NCI-H2196 treated with DMSO at 0.1 percent for 48 hours (cell line): Measurements from ENCODE around the gene TXNDC2.
"Not testable (repeated sequence)": the region's sequence is repeated elsewhere in the genome, so short reads cannot be mapped to it uniquely, and the experiment has no call there.

Experiments
- DNase-seq: peaks from one replicate; lab custom pipeline; 2025; ENCODE audit not compliant: unreplicated experiment; lab: John Stamatoyannopoulos, UW

The TXNDC2 gene

DNA sequence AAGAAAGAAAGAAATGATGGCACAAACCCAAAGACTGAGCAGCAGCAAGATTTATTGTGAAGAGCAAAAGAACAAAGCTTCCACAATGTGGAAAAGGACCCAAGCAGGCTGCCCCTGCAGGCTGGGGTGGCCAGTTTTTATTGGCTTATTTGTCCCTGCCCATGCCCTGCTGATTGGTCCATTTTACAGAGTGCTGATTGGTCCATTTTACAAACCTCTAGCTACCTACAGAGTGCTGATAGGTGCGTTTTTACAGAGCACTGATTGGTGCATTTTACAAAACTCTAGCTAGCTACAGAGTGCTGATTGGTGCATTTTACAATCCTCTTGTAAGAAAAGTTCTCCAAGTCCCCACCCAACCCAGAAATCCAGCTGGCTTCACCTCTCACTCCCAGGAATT, 26.5 kb downstream of the TXNDC2 start:
- not testable (repeated sequence) for DNase-seq

DNA sequence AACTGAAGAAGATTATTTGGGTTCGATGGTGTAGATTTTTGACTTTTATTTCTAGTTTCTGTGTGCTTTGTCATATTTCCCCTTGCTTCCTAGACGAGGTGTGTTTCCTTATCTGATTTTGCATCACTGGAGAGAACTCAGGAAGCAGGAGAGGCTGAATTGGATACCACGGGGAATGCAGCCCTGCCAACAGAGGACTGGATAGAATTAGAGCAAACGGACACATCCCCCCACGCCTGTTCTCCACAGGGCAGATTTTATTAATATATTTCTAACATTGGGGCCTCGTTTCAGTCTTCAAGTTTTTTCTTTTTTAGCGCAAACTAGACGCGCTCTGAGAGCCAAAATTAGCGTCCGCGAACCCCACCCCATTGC, 27.4 kb downstream of the TXNDC2 start:
- DNase-seq: no peak

DNA sequence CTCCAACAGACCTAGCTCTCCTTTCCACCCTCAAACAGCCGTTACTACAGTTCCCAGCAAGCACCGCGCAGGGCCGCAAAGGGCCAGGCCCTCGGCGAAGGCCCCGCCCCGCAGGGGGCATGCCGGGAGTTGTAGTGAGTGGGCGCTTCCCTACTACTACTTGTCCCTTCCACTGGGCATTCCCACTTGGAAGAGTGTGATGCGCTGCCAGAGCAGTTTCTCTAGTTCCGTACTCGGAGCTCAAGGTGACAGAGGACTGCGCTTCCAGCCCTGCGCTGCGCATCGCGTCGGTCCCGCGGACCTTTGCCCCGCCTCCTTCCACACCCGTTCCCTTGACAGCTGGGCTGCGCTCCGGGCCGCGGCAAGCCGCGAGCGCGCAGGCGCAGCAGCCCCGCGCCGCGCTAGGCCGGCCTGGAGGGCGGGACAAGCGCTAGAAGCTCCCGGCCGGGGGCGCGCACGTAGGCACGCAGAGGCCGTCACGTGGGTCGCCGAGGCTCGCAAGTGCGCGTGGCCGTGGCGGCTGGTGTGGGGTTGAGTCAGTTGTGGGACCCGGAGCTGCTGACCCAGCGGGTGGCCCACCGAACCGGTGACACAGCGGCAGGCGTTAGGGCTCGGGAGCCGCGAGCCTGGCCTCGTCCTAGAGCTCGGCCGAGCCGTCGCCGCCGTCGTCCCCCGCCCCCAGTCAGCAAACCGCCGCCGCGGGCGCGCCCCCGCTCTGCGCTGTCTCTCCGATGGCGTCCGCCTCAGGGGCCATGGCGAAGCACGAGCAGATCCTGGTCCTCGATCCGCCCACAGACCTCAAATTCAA, 28.0 kb downstream of the TXNDC2 start, which contains the start of gene VAPA:
Gene VAPA (plus strand): TSS at position 491 of the 808 bp plus-strand sequence. CDS start 241 bp downstream, at position 732.
- peak; percentile 99 for DNase-seq

- DNase-seq: no peak
Observed at GRCh38 chr18:9914334-9914583, 28.5 kb downstream of the TXNDC2 start.

DNA sequence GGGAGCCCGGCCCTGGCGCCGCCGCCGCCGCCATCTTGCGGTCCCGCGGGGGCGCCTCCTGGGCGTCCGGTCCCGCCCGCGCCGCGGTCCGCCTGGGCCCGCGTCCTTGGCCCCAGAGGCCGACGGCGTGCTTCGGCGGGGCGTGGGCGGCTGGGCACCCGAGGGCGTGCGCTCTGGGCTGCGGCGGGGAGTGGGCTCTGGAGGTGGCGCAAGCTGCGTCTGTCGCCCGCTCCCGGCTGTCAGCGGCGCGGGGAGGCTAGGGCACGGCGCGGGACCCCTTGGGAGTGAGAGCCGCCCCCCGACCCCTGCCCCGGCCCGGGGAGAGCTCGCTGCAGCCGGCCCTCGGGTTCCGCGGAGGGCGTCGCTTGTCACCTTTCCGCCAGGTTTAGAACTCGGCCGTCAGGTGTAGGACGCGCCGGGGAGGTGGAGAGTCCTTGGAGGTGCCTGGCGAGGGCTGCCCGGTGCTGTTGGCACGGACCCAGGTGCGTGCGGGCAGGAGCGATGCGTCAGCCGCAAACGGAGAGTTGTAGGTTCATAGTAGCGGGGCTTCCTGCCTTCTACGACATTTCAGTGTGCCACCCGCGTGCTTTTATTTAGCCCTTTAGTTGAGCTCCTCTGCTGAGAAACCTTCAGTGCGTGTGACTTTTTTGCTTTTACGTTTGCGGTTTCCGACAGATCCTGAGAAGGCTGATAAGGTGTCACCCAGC, 29.0 kb downstream of the TXNDC2 start:
- peak; percentile 34 for DNase-seq

DNA sequence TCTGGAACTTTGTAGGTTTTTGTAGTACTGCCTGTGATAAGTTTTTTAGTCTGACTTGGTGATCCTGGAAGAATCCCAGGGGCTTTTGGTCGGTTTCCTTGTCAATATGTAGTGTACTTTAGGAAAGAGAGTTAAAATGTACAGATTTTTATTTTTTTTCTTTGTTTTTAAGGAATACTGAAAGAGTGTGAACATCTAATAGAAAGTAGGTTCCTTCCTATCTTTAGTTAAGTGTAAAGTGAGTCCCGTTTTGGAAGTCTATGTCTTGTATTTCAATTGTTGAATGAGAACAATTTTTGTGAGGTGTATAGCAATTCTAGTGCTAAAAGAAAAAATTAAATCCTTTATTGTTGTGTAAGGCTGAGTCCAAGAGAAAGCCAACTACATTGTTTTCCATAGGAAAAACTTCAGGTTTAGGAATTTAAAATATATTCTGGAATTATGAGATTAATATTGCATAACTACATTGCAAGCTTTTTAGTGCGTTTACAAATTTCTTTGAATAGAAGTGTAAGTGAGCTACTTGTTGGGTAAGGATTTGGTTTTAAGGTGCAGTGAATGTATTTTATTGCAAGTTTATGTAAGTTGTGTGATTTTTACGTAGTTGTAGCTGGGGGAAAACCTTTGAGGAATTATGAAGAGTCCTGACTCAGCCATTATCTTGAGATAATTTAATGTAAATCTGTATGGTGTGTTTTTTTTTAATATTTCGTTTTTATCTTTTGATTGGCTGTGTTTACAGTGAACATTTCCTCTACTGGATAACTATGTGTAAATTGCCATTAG, 29.7 kb downstream of the TXNDC2 start:
- no peak for DNase-seq

DNA sequence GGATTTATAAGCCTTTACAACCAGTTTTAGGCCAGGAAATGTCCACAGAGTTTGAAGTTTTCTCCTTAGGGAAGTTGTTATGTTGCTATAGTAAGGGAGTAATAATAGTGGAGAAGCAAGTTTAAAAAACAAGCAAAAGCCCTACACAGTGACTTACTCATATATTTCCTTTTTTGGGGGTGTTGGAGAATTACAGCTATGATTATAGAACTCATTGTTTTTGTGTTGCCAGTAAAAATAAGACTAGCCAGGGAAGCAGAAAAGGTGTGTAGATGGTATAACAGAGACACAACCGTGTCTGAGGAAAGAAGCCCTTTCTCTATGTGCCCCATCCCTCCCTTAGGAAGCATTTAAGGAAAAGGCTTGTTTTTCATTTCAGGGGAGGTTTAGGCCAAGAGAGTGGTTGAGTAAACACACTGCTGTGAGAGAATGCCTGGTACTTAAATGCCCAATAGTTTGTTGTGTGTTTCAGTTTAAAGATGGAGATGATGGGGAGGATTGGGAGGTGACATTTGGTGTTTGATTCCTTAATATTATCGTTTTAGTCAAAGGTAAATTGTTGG, 30.4 kb downstream of the TXNDC2 start:
- DNase-seq: no peak

DNA sequence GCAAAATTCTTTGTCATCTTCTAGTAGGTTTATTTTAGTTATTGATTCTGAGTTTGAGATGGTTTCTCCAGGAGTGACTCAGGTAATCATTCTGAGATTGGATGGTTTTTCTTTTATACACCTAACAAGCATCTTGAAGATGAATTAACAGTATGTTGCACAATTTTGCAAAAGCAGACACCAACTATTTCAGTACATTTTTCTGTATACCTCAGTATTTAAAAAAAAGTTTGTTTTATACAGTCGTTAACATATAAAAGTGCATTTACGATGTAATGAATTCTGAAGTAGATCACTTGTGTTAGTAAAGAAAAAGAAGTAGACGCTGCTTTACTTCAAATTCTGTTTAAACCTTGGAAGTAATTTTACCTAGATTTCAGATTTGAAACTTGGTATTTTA, 31.0 kb downstream of the TXNDC2 start:
- no peak for DNase-seq

DNA sequence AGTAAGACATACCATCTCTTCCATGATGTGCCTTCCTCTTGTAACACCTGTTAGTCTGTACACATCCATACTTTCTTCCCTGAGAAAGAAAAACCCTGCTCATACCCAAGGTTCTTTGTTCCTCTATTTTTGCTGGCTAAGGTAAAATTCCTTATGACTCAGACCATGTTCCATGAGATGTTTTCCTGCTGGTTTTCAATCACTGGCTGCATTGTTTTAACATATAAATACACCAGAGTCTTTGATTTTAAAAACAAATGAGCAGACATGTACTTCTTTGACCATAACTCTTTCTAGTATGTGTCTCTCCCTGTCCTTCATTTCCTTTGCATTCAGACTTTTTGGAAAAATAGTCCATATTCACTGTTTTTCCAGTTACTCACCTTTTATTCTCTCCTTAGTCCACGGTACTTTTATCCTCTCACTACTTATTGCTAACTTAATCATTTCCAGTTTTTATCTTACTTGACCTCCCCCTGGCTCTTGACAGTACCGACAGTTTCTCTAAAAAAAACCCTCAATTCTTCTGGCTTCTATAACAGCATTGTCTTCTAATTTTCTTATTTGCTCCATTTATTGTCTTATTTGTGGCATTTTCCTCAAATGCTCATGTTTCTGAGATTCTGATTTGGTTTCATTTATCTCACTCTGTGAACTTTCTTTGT, 32.4 kb downstream of the TXNDC2 start:
- no peak for DNase-seq

DNA sequence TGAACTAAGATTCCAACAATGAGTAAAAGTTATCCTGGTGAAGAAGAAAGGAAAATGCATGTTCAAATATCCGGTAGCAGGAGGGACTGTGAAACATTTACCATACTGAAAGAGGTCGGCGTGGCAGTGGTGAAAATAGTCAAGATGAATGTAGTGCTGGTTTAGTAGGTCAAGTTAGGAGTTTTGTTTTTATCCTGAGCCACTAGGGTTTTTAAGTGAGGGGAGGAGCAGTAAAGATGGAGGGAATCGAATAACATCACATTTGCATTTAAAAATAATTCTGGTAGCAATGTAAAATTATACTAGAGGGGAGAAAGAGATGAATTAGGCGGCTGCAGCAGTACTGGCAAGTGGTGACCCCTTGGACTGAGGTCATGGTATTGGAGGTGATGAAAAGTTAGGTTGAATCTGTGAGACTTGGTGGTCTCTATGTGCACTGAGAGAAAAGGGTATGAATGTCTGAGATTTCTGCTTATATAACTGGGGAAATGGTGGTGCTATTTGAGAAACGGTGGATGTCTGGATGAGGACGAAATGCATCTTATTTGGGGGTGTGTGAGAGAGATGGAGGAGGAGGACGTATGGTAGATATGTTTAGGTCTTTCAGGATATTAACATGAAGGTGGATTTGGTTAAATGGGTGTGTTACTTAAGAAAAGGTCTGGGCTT, 33.9 kb downstream of the TXNDC2 start:
- DNase-seq: no peak

GRCh38 chr18:9922592-9923311, 37.0 kb downstream of the TXNDC2 start:
- DNase-seq: no peak

GRCh38 chr18:9924371-9924943, 38.7 kb downstream of the TXNDC2 start:
- no peak for DNase-seq

- DNase-seq: no peak
Observed at GRCh38 chr18:9925369-9925768, 39.6 kb downstream of the TXNDC2 start.

GRCh38 chr18:9925795-9926194, 40.0 kb downstream of the TXNDC2 start:
- DNase-seq: no peak

- no peak for DNase-seq
Observed at GRCh38 chr18:9926223-9926894, 40.6 kb downstream of the TXNDC2 start.

DNA sequence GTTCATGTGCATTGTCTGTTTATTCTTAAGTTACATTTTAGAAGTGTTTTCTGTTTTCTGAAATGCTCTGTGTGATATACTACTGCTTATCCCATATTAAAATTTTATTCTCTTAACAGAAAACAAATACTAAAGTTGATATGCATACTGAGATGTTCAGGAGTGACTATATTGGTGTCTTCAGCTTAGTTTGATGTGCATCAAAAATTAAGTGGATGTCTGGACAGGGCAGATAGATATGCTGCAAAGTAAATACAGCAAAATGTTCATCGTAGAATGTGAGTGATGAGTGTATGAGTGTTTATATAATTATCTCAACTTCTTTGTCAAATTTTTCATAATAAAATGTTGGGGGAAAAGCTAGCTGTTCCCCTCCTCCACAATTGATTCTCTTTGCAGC, 41.2 kb downstream of the TXNDC2 start:
- no peak for DNase-seq

DNA sequence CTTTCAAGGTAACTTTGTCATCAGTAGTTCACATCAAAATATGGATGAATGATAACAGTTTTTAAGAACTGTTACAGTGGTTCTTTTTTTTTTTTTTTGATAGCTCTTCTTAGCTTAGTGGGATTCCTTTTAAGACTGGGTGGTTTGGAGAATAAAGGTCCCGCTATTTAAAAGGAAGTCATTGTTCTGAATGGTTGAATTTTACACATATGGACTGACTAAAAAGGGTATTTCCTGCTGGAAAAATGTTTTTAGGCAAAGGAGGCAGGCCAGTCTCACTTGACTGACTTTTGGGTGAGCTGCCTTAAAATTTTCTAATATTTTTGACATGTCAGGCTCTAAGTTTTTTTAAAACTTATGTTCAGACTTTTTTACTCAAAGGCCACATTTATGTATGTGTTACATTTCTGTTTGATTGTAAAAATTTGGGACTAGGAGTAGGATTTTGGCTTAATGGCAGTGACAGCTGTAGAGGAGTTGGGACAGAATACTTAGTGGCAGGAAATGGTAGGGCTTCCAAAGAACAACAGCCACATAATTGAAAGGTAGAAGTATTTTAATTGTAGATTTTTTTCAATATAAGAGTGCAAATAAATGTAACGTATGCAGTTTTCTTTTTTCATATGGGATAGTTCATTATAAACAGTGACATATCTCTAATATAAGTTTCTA, 41.8 kb downstream of the TXNDC2 start:
- no peak for DNase-seq

- DNase-seq: no peak
Observed at GRCh38 chr18:9928646-9929259, 43.0 kb downstream of the TXNDC2 start.
